Measurements from ENCODE around the gene HSPD1.

- no peak for TF ChIP-seq CTCF (IDR thresholded peaks at IDR 0.05)
- no peak for TF ChIP-seq POLR2A (IDR thresholded peaks at IDR 0.05)
Observed at GRCh38 chr2:197502685-197503084, 3.0 kb upstream of the HSPD1 start.
